Germinal center (tissue), 1 donor: ENCODE data around the gene HS6ST3.
"Not testable (repeated sequence)": the region's sequence is repeated elsewhere in the genome, so short reads cannot be mapped to it uniquely, and the experiment has no call there.

Experiments used
- DNase-seq: peaks from one replicate; pipeline ENCODE4 v3.0.0; 2012; ENCODE audit warnings: mixed read lengths, low spot score

HS6ST3 gene

DNA sequence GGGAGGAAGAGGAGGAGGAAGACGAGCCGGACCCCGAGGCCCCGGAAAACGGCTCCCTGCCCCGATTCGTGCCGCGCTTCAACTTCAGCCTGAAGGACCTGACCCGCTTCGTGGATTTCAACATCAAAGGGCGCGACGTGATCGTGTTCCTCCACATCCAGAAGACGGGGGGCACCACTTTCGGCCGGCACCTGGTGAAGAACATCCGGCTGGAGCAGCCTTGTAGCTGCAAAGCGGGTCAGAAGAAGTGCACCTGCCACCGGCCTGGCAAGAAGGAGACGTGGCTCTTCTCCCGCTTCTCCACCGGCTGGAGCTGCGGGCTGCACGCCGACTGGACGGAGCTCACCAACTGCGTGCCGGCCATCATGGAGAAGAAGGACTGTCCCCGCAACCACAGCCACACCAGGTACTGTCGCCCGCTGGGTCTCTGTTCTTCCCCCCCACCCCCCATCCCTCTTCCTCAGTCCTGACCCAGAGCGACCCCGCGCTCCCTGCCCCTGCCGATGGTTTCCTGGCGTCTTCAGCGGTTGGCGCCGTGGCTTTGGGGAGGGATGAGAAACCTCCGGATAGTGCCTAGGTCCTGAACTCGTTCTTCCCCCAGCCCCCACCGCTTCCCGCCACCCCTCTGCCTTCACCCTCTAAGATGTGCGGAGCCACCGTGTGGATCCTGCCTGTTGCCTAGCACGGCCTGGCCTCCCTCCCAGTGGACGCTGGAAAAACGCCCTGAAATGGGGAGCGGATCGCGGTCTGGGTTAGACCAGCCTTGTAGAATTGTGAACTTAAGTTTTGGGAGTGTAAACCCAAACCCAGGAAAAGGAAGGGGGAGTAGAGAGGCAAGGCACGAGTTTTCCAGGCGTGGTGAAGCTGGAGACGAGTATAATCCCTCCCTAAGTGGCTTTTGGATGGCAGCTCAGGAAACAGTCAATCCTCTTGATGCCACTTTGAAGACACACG lies 1.5 kb downstream of the HS6ST3 start:
- peak; percentile 2 for DNase-seq

DNA sequence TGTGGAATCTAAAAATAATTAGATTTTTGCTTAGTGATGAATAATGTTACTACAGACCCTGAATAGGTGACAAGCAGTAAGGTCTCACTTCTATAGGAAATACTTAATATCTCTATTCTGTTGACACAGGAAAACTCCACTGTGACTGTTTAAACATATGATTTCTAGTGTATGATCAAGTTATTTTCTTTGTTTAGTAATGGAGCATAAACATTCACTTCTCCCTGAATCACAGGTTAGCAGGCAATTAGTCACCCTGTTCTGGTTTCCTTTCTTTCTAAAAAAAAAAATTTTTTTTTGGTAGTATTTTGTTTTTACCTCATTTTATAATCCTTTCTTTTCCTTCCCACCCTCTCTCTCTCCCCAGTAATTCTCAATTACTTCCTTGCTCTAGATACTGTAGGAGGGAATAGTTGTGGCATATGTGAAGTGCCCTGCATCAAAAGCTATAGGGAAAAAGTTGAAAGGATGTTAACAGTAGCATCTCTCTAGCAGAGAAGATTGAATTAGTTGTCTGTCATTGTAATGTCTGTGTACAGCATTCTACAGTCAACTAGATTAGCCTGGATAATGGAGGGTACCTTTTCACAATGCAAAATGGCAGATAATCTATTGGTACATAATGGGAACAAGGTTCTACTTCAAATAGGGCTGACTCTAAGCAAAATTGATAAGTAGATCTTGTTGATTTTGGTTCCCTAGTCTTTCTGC lies 3.5 kb downstream of the HS6ST3 start:
- no peak for DNase-seq

DNA sequence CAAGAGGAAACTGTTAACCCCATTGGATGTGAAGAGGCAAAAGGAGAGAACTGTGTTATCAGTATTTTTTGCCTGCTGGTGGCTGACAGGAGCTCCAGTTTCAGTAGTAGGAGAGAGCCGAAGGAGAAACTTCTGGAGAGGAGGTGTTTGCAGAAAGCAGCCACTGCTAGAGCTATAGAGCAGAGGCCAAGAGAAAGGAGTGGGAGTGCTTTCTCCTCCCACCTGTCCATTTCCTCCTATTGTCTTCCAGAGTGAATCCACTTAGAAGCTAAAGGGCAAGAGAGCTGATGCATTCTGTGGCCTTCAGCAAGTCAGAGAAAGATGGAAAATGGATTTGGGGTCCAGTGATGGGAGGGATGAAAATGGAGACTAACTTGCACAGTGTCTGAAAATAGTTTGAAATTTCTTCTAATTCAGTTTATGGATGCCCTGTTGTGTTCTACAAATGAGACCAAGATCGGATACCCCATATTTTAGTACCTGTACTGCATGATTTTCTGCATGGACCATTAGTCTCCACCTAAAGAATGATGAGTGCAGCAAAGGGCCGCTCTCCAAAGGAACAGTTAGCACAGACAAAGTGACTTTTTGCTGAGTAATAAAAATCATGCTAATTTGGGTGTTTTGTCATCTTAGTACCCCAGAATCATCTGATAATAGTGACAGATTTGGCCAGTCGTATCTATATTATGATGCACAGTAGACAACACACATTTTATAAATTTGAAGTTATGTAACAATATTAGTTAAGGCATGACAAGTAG lies 10.7 kb downstream of the HS6ST3 start:
- DNase-seq, result no peak

DNA sequence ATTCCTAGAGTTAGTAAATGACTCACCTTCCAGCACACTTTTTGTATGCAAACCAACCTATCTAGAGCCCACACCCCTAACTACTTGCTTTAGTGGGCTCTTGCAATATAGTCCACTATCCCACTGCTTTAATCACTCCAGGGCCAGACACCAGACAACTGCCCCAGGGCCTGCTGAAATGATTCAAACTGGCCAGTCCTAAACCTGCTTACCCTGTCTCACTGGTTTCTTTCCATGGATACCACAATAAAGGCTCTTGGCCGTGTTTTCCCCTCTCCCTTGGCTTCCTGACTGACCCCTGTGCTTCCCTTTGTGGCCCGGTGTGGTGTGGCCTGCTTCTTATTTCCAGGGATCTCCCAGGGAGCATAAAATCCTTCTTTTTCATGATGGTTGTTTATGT lies 14.6 kb downstream of the HS6ST3 start:
- no peak for DNase-seq

DNA sequence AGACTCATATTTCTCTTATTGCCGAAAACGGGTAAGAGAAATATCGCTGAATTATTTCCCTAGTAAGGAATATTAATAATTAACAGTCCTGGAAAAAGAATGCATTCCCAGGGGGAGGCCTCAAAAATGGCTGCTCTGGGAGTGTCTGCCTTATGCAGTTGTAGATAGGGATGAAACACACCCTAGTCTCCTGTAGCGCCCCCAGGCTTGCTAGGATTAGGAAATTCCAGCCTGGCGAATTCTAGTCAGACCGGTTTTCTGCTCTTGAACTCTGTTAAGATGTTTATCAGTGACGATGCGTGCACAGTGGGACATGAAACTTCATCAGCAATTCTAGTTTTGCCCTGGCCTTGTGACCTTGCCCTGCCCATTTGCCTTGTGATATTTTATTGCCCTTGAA lies 18.2 kb downstream of the HS6ST3 start:
- not testable (repeated sequence) for DNase-seq

DNA sequence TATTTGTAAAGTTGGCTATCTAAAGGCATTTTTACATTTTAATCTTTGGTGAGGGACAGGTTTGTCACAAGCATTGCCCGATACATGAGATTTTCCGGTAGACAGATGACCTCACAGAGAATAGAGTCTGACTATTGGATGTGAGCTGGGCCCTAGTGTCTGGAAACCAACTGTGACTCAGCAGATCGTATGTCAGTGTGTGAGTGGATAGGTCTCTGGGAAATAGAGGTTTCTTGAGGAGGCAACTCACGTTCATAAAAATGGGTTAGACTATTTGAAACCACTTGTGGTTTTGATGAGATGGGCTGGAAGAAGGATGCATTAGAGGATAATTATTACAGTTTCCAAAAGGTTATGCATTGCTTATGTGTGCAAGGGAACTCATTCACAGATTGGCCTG lies 19.2 kb downstream of the HS6ST3 start:
- DNase-seq, result no peak

DNA sequence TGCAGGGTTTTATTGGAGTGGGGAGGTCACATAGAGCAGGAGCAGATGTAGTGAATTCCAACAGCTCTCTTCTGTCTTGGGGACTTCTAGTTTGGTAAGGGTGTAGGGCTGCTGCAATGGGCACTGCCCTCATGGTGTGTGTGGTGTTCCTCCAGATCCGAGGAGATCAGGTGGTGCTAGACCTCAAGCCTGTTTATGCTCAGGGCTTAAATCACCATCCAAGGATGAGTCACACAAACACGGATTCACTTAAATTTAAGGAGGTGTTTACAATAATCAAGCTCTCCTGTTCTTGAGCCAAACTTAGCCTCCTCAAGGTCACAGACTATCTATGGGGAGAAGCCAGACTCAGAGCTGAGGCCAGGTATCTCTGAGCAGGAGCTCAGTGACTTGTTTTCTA lies 23.0 kb downstream of the HS6ST3 start:
- no peak for DNase-seq

DNA sequence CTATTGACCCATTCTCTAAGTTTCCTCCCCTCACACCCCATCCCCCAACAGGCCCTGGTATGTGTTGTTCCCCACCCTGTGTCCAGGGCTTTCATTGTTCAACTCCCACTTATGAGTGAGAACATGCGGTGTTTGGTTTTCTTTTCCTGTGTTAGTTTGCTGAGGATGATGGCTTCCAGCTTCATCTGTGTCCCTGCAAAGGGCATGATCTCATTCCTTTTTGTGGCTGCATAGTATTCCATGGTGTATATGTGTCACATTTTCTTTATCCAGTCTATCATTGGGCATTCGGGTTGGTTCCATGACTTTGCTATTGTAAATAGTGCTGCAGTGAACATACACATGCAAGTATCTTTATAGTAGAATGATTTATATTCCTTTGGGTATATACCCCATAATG lies 25.5 kb downstream of the HS6ST3 start:
- not testable (repeated sequence) for DNase-seq

DNA sequence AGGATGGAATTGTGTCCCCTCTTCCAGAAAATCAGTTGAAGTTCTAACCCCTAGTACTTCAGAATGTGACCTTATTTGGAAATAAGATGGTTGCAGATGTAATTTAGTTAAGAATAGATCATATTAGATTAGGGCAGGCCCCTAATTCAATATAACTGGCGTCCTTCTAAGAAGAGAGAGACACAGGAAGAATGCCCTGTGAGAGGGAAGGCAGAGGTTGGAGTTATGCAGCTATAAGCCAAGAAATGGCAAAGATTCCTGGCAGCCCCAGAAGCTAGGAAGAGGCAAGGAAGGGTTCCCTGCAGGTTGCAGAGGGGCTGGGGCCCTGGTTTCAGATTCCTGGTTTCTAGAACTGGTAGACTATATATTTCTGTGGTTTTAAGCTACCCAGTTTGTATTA lies 30.0 kb downstream of the HS6ST3 start:
- no peak for DNase-seq

DNA sequence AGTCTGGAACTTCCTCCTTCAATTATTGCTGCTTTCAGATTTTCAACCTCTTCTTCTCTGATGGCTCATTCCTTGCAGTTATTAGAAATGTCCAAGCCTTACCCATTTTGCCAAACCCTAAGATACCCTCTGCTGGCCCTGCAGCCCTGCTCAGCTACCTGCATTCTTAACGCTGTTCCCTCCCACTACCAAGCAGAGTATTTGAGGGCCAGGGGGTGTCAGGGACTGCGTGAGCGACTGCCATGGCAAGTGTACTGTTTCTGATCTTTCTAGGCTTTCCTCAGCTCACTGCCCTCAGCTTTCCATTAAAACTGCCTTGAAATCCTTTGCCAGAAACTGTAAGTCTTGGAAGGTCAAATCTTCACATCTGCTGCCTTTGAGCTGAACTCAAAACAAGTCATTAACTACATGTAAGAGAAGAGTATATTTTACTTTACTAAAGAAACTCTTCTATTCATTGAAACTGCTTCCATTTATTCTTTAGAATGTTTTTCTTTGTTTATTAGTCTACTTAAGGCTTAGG lies 41.0 kb downstream of the HS6ST3 start:
- no peak for DNase-seq

DNA sequence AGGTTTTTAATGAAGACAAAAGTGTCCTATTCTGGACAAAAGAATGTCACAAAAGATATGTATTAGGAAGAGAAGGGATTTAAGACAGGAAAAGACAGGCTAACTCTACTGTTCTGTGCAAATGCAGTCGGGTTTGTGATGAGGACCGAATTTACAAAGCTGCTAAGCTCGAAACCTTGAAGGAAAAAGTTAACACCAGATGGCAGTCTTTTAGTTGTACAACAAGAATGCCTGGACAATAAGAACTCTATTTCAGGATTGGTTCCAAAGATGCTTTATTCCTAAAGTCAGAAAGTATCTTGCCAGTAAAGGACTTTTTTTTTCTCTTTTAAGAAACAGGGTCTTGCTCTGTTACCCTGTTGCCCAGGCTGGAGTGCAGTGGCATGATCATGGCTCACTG lies 51.1 kb downstream of the HS6ST3 start:
- no peak for DNase-seq

DNA sequence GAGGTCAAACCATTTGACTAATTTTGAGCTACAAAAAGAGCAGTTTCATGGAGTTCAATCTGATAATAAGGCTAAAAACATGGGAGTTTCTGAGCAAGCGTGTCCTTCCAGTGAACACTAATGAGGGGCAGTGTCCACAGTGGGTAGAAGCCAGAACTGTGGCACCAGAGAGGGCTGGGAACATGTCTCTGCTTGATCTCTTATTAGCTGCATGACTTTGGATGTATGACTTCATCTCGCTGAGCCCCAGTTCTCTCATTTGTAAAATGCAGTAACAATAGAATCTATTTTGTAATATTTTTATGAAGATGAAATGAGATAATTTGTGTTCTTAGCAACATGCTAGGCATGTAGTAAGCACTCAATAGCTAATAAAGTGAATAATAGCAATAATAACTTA lies 69.8 kb downstream of the HS6ST3 start:
- no peak for DNase-seq

DNA sequence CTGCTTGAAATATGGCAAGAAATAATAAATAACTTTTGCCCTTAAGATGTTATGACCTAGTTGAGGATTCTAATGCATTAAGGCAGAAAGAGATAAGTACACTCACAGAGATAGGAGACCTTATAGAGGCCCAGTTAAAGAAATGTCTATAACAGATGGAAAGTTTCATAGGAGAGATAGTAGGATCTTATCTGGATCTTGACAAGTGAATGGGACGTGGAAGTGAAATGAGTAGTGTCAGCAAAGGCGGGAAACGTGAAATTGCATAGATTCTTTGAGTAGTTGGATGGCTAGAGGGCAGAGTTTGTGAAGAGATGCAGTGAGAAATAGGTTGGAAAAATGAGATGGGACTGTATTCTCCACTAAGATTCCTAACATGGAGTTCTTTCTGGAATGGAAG lies 71.2 kb downstream of the HS6ST3 start:
- DNase-seq, result no peak

DNA sequence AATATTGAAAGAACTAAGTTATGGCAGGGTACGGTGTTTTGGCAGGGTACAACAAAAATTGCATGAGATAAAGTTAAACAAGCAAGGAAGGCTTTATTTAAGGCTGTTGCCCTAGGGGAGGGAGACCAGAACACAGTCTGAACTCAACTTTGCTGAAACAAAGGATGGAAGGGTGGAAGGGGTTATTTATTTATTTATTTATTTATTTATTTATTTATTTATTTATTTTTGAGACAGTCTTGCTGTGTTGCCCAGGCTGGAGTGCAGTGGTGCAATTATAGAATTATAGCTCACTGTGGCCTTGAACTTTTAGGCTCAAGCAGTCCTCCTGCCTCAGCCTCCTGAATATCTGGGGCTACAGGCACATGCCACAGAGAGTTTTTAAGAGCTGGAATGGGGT lies 75.9 kb downstream of the HS6ST3 start:
- no peak for DNase-seq

DNA sequence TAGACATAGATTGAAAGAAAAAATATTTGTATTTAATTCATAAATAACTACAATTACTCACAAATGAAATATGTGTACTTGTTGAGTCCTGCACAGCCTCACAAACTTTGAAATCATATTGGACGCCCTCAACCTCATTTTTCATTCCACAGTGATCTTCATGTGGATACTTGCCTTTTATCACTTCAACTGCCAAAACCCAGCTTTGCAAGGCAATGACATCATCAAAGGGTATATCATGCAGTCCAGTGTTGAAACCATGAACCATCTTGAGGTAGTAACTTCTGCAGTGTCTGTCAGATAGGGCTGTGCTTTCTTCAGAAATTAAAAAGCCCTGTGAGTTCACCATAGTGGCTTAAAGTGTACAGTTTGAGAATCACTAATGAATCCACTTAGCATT lies 82.2 kb downstream of the HS6ST3 start:
- DNase-seq, result no peak

DNA sequence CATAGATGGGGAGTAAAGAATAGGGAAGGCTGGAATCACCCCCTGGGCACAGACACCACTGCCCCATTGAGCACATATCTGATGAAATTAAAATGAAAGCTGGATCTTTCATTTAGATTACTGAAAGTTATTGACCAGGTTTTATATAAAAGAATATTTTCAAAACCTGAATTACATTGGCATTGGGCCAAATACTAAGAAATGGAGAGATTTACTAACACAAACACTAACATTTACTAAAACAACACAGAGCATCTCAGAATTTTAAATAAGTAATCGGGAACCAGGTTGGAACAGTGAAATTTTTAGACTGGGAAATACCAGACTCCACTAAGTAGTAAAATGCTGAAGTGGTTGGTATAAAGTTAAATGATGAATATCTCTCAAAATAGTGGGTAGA lies 88.9 kb downstream of the HS6ST3 start:
- DNase-seq, result no peak

DNA sequence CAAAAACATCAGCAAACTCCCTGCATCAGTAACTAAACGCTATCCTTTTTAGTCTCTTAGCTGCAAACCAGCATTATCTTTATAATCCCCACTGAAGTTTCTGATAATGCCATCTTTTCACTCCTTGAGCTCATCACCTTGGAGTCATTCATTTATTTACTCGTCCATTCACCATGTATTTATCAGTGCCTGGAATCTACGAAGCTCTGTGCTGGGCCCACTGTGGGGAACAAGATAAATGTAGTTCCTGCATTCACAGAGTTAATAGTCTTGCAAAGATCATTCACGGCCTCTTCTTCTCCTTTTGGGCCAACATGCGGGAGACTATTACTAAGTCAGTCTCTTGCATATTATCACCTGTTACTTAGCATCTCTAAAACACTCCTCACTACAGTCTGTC lies 89.4 kb downstream of the HS6ST3 start:
- DNase-seq, result no peak

DNA sequence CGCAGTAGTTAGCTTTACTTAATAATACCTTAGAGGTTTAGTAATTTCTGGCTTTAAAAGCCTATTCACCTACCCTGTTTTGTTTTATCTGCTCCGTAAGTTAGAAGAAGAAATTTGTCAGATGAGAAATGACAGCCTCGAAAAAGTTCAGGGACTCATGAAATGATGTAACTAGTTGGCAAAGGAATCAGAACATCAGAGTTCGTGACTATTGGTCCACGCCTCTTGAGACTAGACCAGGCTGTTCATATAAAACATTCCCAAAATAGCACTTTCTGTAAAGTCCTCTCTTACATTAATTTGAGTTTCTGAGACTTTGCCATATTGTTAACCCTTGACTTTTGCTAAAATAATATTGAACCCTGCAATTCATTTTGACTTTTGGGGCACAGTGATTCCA lies 92.0 kb downstream of the HS6ST3 start:
- DNase-seq, result no peak

DNA sequence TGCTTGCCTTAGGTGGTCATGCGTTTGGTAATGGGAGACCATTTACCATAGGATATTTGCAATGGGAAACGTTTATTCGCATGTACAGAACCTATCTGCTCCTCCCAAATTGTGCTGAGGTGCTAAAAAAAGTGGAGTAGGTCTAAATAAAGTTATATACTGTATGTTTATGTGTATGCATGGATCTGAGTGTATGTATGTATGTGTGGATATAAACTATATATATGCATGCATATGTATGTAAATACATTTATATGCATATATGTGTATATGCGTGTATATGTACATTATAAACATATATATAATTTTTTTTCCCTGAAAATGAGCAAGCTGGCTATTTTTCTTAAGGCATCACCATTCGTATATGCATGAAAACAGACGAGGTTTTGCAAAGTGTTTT lies 95.9 kb downstream of the HS6ST3 start:
- DNase-seq, result no peak

DNA sequence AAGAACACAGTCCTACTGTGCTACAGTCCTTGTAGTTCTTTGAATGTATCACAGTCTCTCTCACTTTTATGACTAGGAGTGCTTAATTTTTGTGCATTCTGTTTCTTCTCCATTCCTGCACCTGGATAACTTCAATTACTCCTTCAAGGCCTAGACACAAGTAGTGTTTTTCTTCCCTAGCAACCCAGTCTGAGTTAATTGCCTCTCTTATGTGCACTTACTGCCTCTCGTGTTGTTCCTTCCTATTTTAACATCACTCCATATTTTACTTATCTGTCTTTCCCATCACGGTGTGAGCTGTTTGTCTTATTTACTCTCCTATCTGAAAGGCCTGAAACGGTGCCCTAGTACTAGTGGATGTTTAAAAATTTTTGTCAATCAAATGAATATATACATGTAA lies 101.5 kb downstream of the HS6ST3 start:
- DNase-seq, result no peak

DNA sequence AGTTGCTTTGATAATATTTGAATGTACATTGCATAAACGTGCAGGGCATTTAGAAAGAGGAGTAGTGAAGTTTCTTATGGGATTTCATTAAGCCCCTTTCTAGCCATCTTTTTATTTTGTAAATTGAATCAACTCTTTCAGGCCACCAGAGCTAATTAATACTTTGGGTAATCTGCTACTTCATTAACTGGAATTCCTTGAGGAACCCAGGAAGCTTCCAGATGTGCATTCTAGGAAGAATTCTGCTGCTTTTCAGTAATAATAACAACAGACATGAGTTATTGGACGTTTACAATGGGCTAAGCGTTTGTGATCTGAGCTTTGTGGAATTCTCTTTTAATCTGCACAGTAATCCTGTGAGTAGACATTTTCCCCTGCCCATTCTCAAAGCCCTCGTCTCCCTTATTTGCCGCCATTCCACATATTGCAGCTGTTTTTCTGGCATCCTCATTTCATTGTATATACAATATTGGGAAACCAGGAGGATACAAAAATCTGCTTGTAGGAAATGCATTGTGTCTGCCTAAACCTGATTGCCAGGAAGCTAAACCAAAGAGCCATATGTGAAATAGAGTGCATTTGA lies 103.9 kb downstream of the HS6ST3 start:
- DNase-seq, result no peak

DNA sequence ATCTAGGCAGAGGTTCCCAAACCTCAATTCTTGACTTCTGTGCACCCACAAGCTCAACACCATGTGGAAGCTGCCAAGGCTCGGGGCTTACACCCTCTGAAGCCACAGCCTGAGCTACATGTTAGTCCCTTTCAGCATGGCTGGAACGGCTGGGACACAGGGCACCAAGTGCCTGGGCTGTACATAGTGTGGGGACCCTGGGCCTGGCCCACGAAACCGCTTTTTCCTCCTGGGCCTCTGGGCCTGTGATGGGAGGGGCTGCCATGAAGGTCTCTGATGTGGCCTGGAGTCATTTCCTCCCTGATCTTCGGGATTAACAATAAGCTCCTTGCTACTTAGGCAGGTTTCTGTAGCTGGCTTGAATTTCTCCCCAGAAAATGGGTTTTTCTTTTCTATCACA lies 108.1 kb downstream of the HS6ST3 start:
- DNase-seq, result no peak
